IPS-18a (cell line): ENCODE measurements around the gene BORCS5.
"Not testable (repeated sequence)": the region's sequence is repeated elsewhere in the genome, so short reads cannot be mapped to it uniquely, and the experiment has no call there.

Experiments
- H3K27ac ChIP-seq: one replicate; pipeline ENCODE4 v1.5.1; 2013; ENCODE audit warnings: low read length
- H3K27me3 ChIP-seq: one replicate; pipeline ENCODE4 v1.6.1; 2013; ENCODE audit warnings: mild to moderate bottlenecking, low read length; ENCODE audit not compliant: control insufficient read depth, insufficient read depth
- H3K36me3 ChIP-seq: one replicate; pipeline ENCODE4 v1.6.1; 2013; ENCODE audit warnings: low read depth, low read length; ENCODE audit not compliant: control insufficient read depth
- H3K4me1 ChIP-seq: one replicate; pipeline ENCODE4 v1.6.1; 2013; ENCODE audit warnings: low read depth, low read length; ENCODE audit not compliant: control insufficient read depth
- H3K4me3 ChIP-seq: one replicate; pipeline ENCODE4 v1.5.1; 2013; ENCODE audit warnings: low read length
- H3K9ac ChIP-seq: one replicate; pipeline ENCODE4 v1.6.1; 2013; ENCODE audit warnings: mild to moderate bottlenecking, low read length, moderate library complexity
- H3K9me3 ChIP-seq: one replicate; pipeline ENCODE4 v1.6.1; 2013; ENCODE audit warnings: low read depth, low read length; ENCODE audit not compliant: control insufficient read depth

BORCS5 gene

DNA sequence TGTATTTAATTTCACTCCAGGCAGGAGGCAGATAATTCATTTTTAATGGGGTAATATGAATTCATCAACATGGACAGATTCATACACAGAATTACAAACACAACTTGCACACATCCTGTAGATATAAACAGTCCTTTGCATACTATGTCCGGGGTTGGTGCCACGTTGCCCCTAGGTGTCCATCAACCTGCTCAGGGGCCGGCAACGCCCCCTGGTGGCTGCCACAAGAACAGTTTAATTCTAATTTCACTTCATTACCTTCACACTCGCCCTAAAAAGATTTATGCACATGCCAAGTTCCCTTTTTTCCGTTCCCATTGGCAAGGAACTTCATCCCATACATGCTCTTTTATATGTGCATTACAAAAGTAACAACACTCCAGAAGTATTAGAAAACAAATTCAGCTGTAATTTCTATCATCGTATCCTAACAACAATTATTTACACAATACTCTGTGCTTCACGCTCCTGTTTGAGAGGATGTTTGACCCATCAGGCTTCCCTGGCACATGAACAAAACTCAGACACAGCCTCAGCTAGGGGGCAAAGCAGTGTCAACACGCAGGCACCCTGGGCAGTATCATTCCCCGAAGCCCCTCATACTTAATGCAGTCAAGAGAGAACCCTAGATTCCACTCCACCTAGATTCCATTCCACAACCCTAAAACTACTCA, 22.4 kb upstream of the BORCS5 start:
- H3K27me3 ChIP-seq: no peaks in the 10 kb centered on the region
- no peak overlapping the region for H3K27ac ChIP-seq
- H3K4me3 ChIP-seq: no peak overlapping the region
- H3K4me1 ChIP-seq: peaks cover 11% of the 10 kb centered on the region
- no peaks in the 10 kb centered on the region for H3K36me3 ChIP-seq
- no peaks in the 10 kb centered on the region for H3K9me3 ChIP-seq
- H3K9ac ChIP-seq: no peak overlapping the region

DNA sequence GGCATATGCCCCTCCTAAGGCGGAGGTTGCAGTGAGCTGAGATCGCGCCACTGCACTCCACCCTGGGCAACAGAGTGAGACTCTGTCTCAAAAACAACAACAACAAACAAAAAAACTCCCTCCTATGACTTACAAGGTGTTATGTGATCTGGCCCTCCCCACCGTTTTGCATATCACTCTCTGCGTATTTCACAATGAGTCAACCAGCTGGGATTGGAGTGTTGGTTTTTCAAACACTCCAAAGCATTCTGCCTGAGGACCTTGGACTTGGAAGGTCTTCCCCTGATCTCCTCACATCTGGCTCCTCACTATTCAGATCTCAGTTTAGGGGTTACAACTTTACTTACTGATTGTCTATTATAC, 20.8 kb upstream of the BORCS5 start:
- Histone ChIP-seq H3K9me3 (no peaks in the 10 kb centered on the region), H3K9ac (no peak overlapping the region), H3K27ac (no peak overlapping the region), H3K4me1 (peaks cover 10% of the 10 kb centered on the region), H3K36me3 (no peaks in the 10 kb centered on the region), H3K27me3 (no peaks in the 10 kb centered on the region), H3K4me3 (no peak overlapping the region)

DNA sequence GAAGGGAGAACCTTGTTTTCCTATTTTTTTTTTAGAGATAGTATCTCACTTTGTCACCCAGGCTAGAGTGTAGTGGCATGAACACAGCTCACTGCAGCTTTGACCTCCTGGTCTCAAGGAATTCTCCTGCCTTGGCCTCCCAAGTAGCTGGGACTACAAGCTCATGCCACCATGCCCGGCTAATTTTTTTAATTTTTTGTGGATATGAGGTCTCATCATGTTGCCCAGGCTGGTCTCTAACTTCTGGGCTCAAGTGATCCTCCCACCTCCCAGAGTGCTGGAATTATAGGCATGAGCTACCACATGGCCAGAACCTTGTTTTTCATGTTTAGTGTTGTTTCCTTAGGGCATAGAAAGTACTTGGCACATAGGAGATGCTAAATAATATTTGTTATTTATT, 20.4 kb upstream of the BORCS5 start:
- Histone ChIP-seq H3K36me3 (no peaks in the 10 kb centered on the region), H3K27me3 (no peaks in the 10 kb centered on the region), H3K4me1 (peaks cover 5% of the 10 kb centered on the region), H3K4me3 (no peak overlapping the region), H3K27ac (no peak overlapping the region), H3K9ac (no peak overlapping the region), H3K9me3 (no peaks in the 10 kb centered on the region)

DNA sequence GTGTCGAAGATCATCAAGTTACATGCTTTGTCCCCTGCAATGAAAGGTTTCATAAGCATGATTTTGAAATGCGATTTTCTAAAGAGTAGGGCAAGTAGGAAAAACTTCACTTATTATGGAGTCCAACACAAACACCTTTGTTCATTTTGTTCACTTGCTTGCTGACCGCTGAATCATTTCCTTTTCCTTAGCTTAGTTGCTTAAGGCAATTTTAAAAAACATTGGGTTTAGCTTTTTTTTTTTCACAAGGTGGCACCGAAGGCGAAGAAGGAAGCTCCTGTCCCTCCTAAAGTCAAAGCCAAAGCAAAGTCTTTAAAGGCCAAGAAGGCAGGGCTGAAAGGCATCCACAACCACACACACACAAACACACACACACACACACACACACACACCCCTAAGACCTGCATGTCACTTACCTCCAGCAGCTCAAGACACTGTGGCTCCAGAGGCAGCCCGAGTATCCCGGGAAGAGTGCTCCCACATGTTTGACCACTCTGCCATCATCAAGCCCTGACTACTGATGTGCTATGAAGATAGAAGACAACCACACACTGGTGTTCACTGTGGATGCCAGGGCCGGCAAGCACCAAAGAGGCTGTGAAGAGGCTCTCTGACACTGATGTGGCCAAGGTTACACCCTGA, 18.2 kb upstream of the BORCS5 start:
- Histone ChIP-seq H3K4me3 (no peak overlapping the region), H3K36me3 (no peaks in the 10 kb centered on the region), H3K27ac (no peak overlapping the region), H3K27me3 (no peaks in the 10 kb centered on the region), H3K9me3 (no peaks in the 10 kb centered on the region), H3K9ac (no peak overlapping the region), H3K4me1 (no peaks in the 10 kb centered on the region)

DNA sequence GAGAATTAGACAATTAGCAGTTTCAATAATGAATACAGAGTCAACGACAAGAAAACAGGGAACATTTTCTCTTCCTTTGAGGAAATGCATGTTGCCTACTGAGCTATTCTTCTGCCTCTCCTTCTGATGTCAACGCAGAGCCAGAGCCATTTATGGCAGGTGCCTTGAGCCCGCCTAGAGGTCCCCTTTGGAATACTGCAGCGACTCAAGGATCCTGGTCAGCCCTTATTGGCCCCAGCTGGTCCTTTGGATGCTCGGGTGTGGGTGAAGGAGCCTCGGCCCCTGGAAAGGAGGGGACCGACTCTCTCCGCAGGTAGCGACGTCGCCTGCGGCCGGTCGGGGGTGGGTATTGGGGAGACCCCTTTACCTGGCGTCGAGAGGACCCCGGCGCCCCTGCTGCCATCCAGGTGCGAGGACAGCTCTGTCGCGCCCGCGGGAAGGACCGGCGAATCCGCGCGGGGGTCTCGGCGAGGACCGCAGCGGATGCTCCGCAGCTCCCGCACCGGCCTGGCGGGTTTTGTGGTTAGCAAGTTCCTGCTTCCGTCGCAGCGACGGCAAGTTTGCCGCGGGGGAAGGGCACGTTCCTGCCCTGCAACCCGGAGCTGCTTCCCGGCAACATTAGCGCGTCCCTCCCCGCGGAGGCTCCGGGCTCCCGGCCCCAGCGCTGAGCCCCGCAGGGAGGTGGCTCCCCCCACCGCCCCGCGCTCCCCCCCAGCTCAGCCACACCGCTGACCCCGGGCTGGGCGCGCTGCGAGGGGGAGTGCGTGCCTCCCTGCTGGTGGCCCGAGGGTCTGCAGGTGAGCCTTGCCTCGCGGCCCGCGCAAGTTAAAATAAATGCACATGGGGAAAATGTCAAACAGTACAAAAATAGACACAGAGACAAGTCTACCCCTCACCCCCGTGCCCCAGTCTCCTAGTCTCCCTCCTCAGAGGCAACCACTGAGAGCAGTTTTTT, 6.9 kb upstream of the BORCS5 start, which contains the start of gene MANSC1:
MANSC1 (minus strand) TSS at position 532 of the 955 bp plus-strand sequence. CDS start 6,928 bp downstream, outside the sequence.
- H3K9me3 ChIP-seq: no peaks in the 10 kb centered on the region
- peaks cover 32% of the 10 kb centered on the region for H3K27me3 ChIP-seq
- peaks cover 18% of the 10 kb centered on the region for H3K4me1 ChIP-seq
- H3K36me3 ChIP-seq: no peaks in the 10 kb centered on the region
- H3K9ac ChIP-seq: peak within 1 kb of the TSS; percentile 39
- H3K4me3 ChIP-seq: peak within 1 kb of the TSS; percentile 83
- no peak within 1 kb of the TSS for H3K27ac ChIP-seq

DNA sequence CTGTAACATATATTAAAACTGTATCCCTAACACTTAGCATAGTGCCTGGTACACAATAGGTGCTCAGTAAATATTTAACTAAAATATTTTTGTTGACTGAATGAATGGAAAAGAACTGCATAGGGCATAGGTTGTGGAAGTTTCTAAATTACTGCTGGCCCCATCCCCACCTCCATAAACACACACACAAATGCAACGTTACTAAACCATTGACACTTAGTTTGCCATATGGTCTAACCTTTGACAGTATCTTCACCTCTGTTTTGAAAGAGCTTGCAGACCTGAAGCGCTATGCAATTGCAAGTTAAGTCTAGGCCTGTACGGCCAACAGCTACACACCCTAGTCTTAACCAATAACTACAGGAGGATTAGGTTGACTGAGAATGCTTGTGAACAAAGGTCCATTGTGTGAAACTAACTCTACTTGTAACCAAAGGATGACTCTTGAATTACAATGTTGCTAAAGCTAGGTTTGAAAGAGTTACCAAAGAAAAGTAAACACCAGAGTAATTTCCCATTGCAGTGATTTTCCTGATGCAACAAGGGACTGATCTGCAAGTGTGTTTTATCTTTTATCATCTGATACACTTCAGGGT, 5.9 kb upstream of the BORCS5 start:
- peak overlapping the region; percentile 83 for H3K4me3 ChIP-seq
- no peaks in the 10 kb centered on the region for H3K36me3 ChIP-seq
- no peak overlapping the region for H3K27ac ChIP-seq
- no peak overlapping the region for H3K9ac ChIP-seq
- H3K4me1 ChIP-seq: peaks cover 18% of the 10 kb centered on the region
- peaks cover 32% of the 10 kb centered on the region for H3K27me3 ChIP-seq
- H3K9me3 ChIP-seq: no peaks in the 10 kb centered on the region

DNA sequence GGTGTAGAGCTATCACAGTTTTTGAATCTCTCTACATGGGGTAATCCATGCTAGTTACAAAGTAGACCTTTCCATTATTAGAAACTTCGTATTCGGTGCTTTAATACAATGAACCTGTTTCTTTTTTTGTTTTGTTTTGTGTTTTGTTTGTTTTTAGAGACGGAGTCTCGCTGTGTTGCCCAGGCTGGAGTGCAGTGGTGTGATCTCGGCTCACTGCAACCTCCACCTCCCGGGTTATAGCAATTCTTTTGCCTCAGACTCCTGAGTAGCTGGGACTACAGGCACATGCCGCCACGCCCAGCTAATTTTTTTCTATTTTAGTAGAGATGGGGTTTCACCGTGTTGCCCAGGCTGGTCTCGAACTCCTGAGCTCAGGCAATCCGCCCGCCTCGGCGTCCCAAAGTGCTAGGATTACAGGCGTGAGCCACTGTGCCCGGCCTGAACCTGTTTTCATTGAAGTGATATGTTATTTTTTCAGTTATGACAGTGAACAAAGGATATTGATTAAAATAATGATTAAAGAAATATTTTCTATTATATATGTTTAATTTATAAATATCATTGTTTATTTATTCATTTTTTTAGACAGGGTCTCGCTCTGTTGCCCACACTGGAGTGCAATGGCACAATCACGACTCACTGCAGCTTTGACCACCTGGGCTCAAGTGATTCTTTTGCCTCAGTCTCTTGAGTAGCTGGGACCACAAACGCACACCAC, 5.3 kb upstream of the BORCS5 start:
- peaks cover 32% of the 10 kb centered on the region for H3K27me3 ChIP-seq
- H3K9me3 ChIP-seq, H3K36me3 ChIP-seq, H3K27ac ChIP-seq, H3K4me3 ChIP-seq, H3K9ac ChIP-seq: not testable (repeated sequence)
- peaks cover 18% of the 10 kb centered on the region for H3K4me1 ChIP-seq

DNA sequence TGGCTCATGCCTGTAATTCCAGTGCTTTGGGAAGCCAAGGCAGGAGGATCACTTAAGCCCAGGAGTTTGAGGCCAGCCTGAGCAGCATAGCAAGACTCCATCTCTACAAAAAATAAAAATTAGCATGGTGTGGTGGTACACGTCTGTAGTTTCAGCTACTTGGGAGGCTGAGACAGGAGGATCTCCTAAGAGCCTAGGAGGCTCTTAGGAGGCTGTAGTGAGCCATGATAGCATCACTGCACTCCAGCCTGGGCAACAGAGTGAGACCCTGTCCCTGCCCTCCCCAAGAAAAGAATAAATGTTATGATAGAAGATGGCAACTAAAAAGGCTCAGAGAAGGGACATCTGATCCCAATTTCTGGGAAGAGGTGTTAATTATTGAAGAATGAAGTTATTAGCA, 3.6 kb upstream of the BORCS5 start:
- Histone ChIP-seq H3K4me3 (no peak overlapping the region), H3K27me3 (peaks cover 29% of the 10 kb centered on the region), H3K27ac (no peak overlapping the region), H3K4me1 (peaks cover 23% of the 10 kb centered on the region), H3K9me3 (no peaks in the 10 kb centered on the region), H3K36me3 (no peaks in the 10 kb centered on the region), H3K9ac (no peak overlapping the region)

DNA sequence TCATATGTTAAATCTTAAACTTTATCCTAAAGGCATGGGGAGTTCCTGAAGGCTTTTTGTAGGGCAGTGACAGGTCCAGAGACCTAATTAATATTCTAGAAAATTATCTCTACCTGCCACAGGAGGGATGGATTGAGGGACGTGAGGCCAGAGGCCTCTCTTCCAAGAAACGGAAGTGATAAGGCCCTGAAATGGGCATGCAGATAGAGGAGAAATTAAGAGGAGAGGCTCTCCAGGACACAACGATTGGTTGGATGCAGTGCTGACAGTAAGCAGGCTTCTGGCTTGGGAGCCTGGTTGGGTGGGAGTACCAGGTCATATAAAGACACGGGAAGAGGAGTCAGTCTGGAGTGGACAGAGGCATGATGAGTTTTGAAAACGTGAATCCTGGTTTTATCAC, 3.1 kb upstream of the BORCS5 start:
- no peaks in the 10 kb centered on the region for H3K9me3 ChIP-seq
- H3K9ac ChIP-seq: no peak overlapping the region
- H3K27me3 ChIP-seq: peaks cover 23% of the 10 kb centered on the region
- H3K27ac ChIP-seq: no peak overlapping the region
- no peak overlapping the region for H3K4me3 ChIP-seq
- no peaks in the 10 kb centered on the region for H3K36me3 ChIP-seq
- peaks cover 24% of the 10 kb centered on the region for H3K4me1 ChIP-seq

DNA sequence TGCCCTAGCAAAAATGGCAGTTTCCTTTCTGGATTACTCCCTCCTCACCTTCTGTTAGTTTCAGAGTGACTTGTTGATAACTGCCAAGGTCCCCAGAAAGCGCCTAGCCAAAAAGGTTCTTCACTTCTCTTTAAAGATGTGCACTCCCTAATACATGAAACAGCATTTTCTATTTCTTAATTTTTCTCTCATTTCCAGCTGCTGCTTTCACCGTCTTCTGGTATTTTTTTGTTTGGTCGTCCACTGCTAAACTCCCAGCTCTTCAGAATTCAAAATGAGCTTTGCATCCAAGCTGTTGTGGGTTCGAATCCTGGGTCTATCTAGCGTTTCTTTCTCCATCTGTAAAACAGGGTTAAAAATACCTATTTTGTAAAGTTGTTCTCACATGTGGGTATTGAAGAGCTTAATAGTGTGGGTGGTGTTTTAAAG, 397 bp upstream of the BORCS5 start:
- no peak overlapping the region for H3K27ac ChIP-seq
- no peaks in the 10 kb centered on the region for H3K36me3 ChIP-seq
- peak overlapping the region; percentile 86 for H3K4me3 ChIP-seq
- no peaks in the 10 kb centered on the region for H3K9me3 ChIP-seq
- no peaks in the 10 kb centered on the region for H3K27me3 ChIP-seq
- H3K4me1 ChIP-seq: peaks cover 6% of the 10 kb centered on the region
- no peak overlapping the region for H3K9ac ChIP-seq
